ENCODE measurements around the gene ADRM1. TPM values are rescaled to one million over a fixed set of nuclear protein-coding genes. Genes with fewer than 3 reads are reported as not detected.

Gene ADRM1
- total and polyA plus RNA-seq, 10 of the 15 experiments (the other 5 are each of a cell fraction or from before 2014, with no cell fraction given), result 3.4 to 213 (median 95.9) TPM

DNA sequence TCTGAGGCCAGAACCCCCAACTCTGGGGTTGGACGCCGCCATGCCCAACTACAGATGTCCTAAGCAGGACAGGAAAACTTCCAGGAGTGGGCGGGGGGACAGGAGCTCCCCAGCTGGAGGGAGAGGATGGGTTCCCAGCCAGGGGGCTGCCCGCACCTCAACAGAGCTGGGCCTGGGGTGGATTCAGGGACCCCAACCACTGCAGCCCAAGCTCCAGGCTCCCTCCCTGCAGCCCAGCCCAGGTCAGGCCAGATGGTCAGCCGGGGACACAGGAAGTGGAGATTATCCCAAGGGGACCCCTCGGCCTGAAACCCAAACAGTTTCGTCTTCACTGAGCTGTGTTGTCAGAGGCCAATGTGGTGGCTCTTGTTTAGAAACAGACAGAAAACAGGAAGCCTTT lies 54.9 kb downstream of the ADRM1 start:
- in situ Hi-C loops (cut with MboI) (no loop called here), intact Hi-C loops (cut with micrococcal nuclease; ENCODE audit: unreplicated experiment) (no loop called here)
- no peak for DNase-seq (ENCODE audit: low read depth, low spot score)
- 44% methylated on average over 6 of the region's 7 CpGs for WGBS (ENCODE audit: insufficient coverage, insufficient replicate concordance, low lambda C conversion rate, missing lambda C conversion rate)
- Histone ChIP-seq H3K36me3 (ENCODE audit: control insufficient read depth in 2 of 2, insufficient read depth in 2 of 2, low read length in 1 of 2) (no peaks in the 10 kb centered on the region), H3K27me3 (replicated peaks in 1 of 2; ENCODE audit: control insufficient read depth in 2 of 2, insufficient read depth in 2 of 2, low read length in 1 of 2) (no peaks in the 10 kb centered on the region), H4K20me1 (ENCODE audit: control insufficient read depth, insufficient read depth) (no peaks in the 10 kb centered on the region), H3K79me2 (ENCODE audit: control insufficient read depth, insufficient read depth, low read length) (no peaks in the 10 kb centered on the region), H3K27ac (ENCODE audit: control insufficient read depth, insufficient read depth) (no peak overlapping the region), H2AFZ (ENCODE audit: control insufficient read depth, low read depth, low read length) (no peak overlapping the region), H3K4me3 (no peak overlapping the region), H3K4me1 (ENCODE audit: control insufficient read depth, insufficient read depth, low read length) (no peaks in the 10 kb centered on the region), H3K4me2 (ENCODE audit: control insufficient read depth, insufficient read depth) (no peak overlapping the region), H3K9ac (ENCODE audit: control insufficient read depth, insufficient read depth, low read length) (no peak overlapping the region), H3K9me3 (replicated peaks; ENCODE audit: control insufficient read depth, insufficient read depth, low read length) (no peaks in the 10 kb centered on the region)
- no peak for TF ChIP-seq BRCA1 (IDR thresholded peaks at IDR 0.05; ENCODE audit: low read depth, low read length)
- TF ChIP-seq DPF2 (IDR thresholded peaks at IDR 0.05), result no peak
- TF ChIP-seq RCOR1 (conservative IDR thresholded peaks at IDR 0.05; ENCODE audit: low read depth, low read length), result no peak
- no peak for TF ChIP-seq NFYB (IDR thresholded peaks at IDR 0.05; ENCODE audit: insufficient read depth, low read depth, low read length)
- no peak for TF ChIP-seq STAT3 (IDR thresholded peaks at IDR 0.05; ENCODE audit: low read depth, low read length)
- TF ChIP-seq MXI1 (IDR thresholded peaks at IDR 0.05; ENCODE audit: low read depth, low read length), result no peak
- no peak for TF ChIP-seq FOXM1 (IDR thresholded peaks at IDR 0.05; ENCODE audit: low read depth, low read length)
- TF ChIP-seq RAD21 (IDR thresholded peaks at IDR 0.05; ENCODE audit: insufficient read depth, low read depth, low read length), result no peak
- FAIRE-seq, result no peak
- SMC1A ChIA-PET (ENCODE audit: uncharacterized antibody, unreplicated experiment), result no interaction called here
- BruUV-seq (replicated peaks), result no TSS peak
- RAD21 ChIA-PET (ENCODE audit: unreplicated experiment), result no interaction called here
- CTCF ChIA-PET, result no interaction called here
- no peak for ATAC-seq
- POLR2A ChIA-PET, result no interaction called here

Small RNA genes lying within 50 kb of the gene (microRNA-seq; reads per million reads assigned to microRNA genes)
- not detected for gene MIR4758

Other genes with a start within 250 kb of the ADRM1 start
Only the 7 nearest of the 12 such genes appear.
- gene MTG2, start 120.0 kb upstream of the ADRM1 start, total RNA-seq (2014; rRNA removed), result 40.9 and 44.1 TPM in 2 replicates
- gene MTG2, start 120.0 kb upstream of the ADRM1 start, total RNA-seq (2014; rRNA removed; fragmentation: Illumina TruSeq; extraction: Trizol), result 19.3 and 28.5 TPM in 2 replicates
- gene MTG2, start 120.0 kb upstream of the ADRM1 start, total RNA-seq (2021), result 40.4 and 52.4 TPM in 2 replicates
- 22.2 and 32.9 TPM in 2 replicates for gene MTG2, start 120.0 kb upstream of the ADRM1 start, polyA plus RNA-seq (2011; rRNA removed)
- gene MTG2, start 120.0 kb upstream of the ADRM1 start, polyA plus RNA-seq (2014; fragmentation: Illumina TruSeq; extraction: Trizol), result 10.4 and 31.4 TPM in 2 replicates
- gene MTG2, start 120.0 kb upstream of the ADRM1 start, polyA plus RNA-seq (2014; fragmentation: Nextera tagmentation; extraction: Ambion mirVana), result 1 to 10 TPM; 6.2 to 7.3 TPM
- gene MTG2, start 120.0 kb upstream of the ADRM1 start, polyA plus RNA-seq (2014; rRNA removed), result 44.5 and 45.2 TPM in 2 replicates
- 10 to 100 TPM; 35.8 to 38.6 TPM for gene MTG2, start 120.0 kb upstream of the ADRM1 start, polyA plus RNA-seq (2016; fragmentation: Nextera tagmentation; extraction: Ambion mirVana)
- not detected in 2 replicates for gene HRH3, start 82.7 kb upstream of the ADRM1 start, total RNA-seq (2014; rRNA removed)
- gene HRH3, start 82.7 kb upstream of the ADRM1 start, total RNA-seq (2014; rRNA removed; fragmentation: Illumina TruSeq; extraction: Trizol), result not detected in 2 replicates
- gene HRH3, start 82.7 kb upstream of the ADRM1 start, total RNA-seq (2021), result not detected in 2 replicates
- gene HRH3, start 82.7 kb upstream of the ADRM1 start, polyA plus RNA-seq (2011; rRNA removed), result not detected in 2 replicates
- not detected in 2 replicates for gene HRH3, start 82.7 kb upstream of the ADRM1 start, polyA plus RNA-seq (2014; fragmentation: Illumina TruSeq; extraction: Trizol)
- not detected for gene HRH3, start 82.7 kb upstream of the ADRM1 start, polyA plus RNA-seq (2014; fragmentation: Nextera tagmentation; extraction: Ambion mirVana)
- not detected in 2 replicates for gene HRH3, start 82.7 kb upstream of the ADRM1 start, polyA plus RNA-seq (2014; rRNA removed)
- gene HRH3, start 82.7 kb upstream of the ADRM1 start, polyA plus RNA-seq (2016; fragmentation: Nextera tagmentation; extraction: Ambion mirVana), result not detected
- gene OSBPL2, start 64.5 kb upstream of the ADRM1 start, total RNA-seq (2014; rRNA removed), result 16.3 and 17.4 TPM in 2 replicates
- gene OSBPL2, start 64.5 kb upstream of the ADRM1 start, total RNA-seq (2014; rRNA removed; fragmentation: Illumina TruSeq; extraction: Trizol), result 12.4 and 13.3 TPM in 2 replicates
- gene OSBPL2, start 64.5 kb upstream of the ADRM1 start, total RNA-seq (2021), result 22.3 and 24.1 TPM in 2 replicates
- 10.9 and 15.8 TPM in 2 replicates for gene OSBPL2, start 64.5 kb upstream of the ADRM1 start, polyA plus RNA-seq (2011; rRNA removed)
- gene OSBPL2, start 64.5 kb upstream of the ADRM1 start, polyA plus RNA-seq (2014; fragmentation: Illumina TruSeq; extraction: Trizol), result 15.0 and 16.4 TPM in 2 replicates
- 1 to 10 TPM; 2.8 to 4.1 TPM for gene OSBPL2, start 64.5 kb upstream of the ADRM1 start, polyA plus RNA-seq (2014; fragmentation: Nextera tagmentation; extraction: Ambion mirVana)
- 12.7 and 14.4 TPM in 2 replicates for gene OSBPL2, start 64.5 kb upstream of the ADRM1 start, polyA plus RNA-seq (2014; rRNA removed)
- 10 to 100 TPM; 13.8 to 15.4 TPM for gene OSBPL2, start 64.5 kb upstream of the ADRM1 start, polyA plus RNA-seq (2016; fragmentation: Nextera tagmentation; extraction: Ambion mirVana)
- gene LAMA5, start 64.3 kb downstream of the ADRM1 start, total RNA-seq (2014; rRNA removed), result 0.62 and 1.5 TPM in 2 replicates
- gene LAMA5, start 64.3 kb downstream of the ADRM1 start, total RNA-seq (2014; rRNA removed; fragmentation: Illumina TruSeq; extraction: Trizol), result 0.09 and 0.28 TPM in 2 replicates
- gene LAMA5, start 64.3 kb downstream of the ADRM1 start, total RNA-seq (2021), result 1.4 and 2.2 TPM in 2 replicates
- gene LAMA5, start 64.3 kb downstream of the ADRM1 start, polyA plus RNA-seq (2011; rRNA removed), result not detected in 2 replicates
- 0.62 TPM in 1 of 2 replicates, not detected in the other for gene LAMA5, start 64.3 kb downstream of the ADRM1 start, polyA plus RNA-seq (2014; fragmentation: Illumina TruSeq; extraction: Trizol)
- gene LAMA5, start 64.3 kb downstream of the ADRM1 start, polyA plus RNA-seq (2014; fragmentation: Nextera tagmentation; extraction: Ambion mirVana), result not detected
- 1.0 and 3.1 TPM in 2 replicates for gene LAMA5, start 64.3 kb downstream of the ADRM1 start, polyA plus RNA-seq (2014; rRNA removed)
- gene LAMA5, start 64.3 kb downstream of the ADRM1 start, polyA plus RNA-seq (2016; fragmentation: Nextera tagmentation; extraction: Ambion mirVana), result 1 to 10 TPM; 1.6 TPM
- gene RPS21, start 84.1 kb downstream of the ADRM1 start, total RNA-seq (2014; rRNA removed), result 1,780 and 2,320 TPM in 2 replicates
- gene RPS21, start 84.1 kb downstream of the ADRM1 start, total RNA-seq (2014; rRNA removed; fragmentation: Illumina TruSeq; extraction: Trizol), result 1,442 and 1,474 TPM in 2 replicates
- 2,559 and 2,687 TPM in 2 replicates for gene RPS21, start 84.1 kb downstream of the ADRM1 start, total RNA-seq (2021)
- gene RPS21, start 84.1 kb downstream of the ADRM1 start, polyA plus RNA-seq (2011; rRNA removed), result 2,814 and 4,987 TPM in 2 replicates
- gene RPS21, start 84.1 kb downstream of the ADRM1 start, polyA plus RNA-seq (2014; fragmentation: Illumina TruSeq; extraction: Trizol), result 536 and 1,536 TPM in 2 replicates
- 1,000 to 10,000 TPM; 3,290 to 4,046 TPM for gene RPS21, start 84.1 kb downstream of the ADRM1 start, polyA plus RNA-seq (2014; fragmentation: Nextera tagmentation; extraction: Ambion mirVana)
- gene RPS21, start 84.1 kb downstream of the ADRM1 start, polyA plus RNA-seq (2014; rRNA removed), result 3,245 and 4,075 TPM in 2 replicates
- 1,000 to 10,000 TPM; 1,499 to 1,551 TPM for gene RPS21, start 84.1 kb downstream of the ADRM1 start, polyA plus RNA-seq (2016; fragmentation: Nextera tagmentation; extraction: Ambion mirVana)
- gene CABLES2, start 104.3 kb downstream of the ADRM1 start, total RNA-seq (2014; rRNA removed), result 7.7 and 8.8 TPM in 2 replicates
- gene CABLES2, start 104.3 kb downstream of the ADRM1 start, total RNA-seq (2014; rRNA removed; fragmentation: Illumina TruSeq; extraction: Trizol), result 5.3 and 5.9 TPM in 2 replicates
- gene CABLES2, start 104.3 kb downstream of the ADRM1 start, total RNA-seq (2021), result 14.9 and 15.2 TPM in 2 replicates
- 2.9 and 4.8 TPM in 2 replicates for gene CABLES2, start 104.3 kb downstream of the ADRM1 start, polyA plus RNA-seq (2011; rRNA removed)
- 7.4 and 12.7 TPM in 2 replicates for gene CABLES2, start 104.3 kb downstream of the ADRM1 start, polyA plus RNA-seq (2014; fragmentation: Illumina TruSeq; extraction: Trizol)
- 1 to 10 TPM; 2.3 to 2.9 TPM for gene CABLES2, start 104.3 kb downstream of the ADRM1 start, polyA plus RNA-seq (2014; fragmentation: Nextera tagmentation; extraction: Ambion mirVana)
- gene CABLES2, start 104.3 kb downstream of the ADRM1 start, polyA plus RNA-seq (2014; rRNA removed), result 10.7 and 11.6 TPM in 2 replicates
- gene CABLES2, start 104.3 kb downstream of the ADRM1 start, polyA plus RNA-seq (2016; fragmentation: Nextera tagmentation; extraction: Ambion mirVana), result 1 to 10 TPM; 2.2 to 2.5 TPM
- not detected in 2 replicates for gene RBBP8NL, start 124.5 kb downstream of the ADRM1 start, total RNA-seq (2014; rRNA removed)
- gene RBBP8NL, start 124.5 kb downstream of the ADRM1 start, total RNA-seq (2014; rRNA removed; fragmentation: Illumina TruSeq; extraction: Trizol), result not detected in 2 replicates
- gene RBBP8NL, start 124.5 kb downstream of the ADRM1 start, total RNA-seq (2021), result not detected in 2 replicates
- not detected in 2 replicates for gene RBBP8NL, start 124.5 kb downstream of the ADRM1 start, polyA plus RNA-seq (2011; rRNA removed)
- gene RBBP8NL, start 124.5 kb downstream of the ADRM1 start, polyA plus RNA-seq (2014; fragmentation: Illumina TruSeq; extraction: Trizol), result not detected in 2 replicates
- not detected for gene RBBP8NL, start 124.5 kb downstream of the ADRM1 start, polyA plus RNA-seq (2014; fragmentation: Nextera tagmentation; extraction: Ambion mirVana)
- gene RBBP8NL, start 124.5 kb downstream of the ADRM1 start, polyA plus RNA-seq (2014; rRNA removed), result not detected in 2 replicates
- gene RBBP8NL, start 124.5 kb downstream of the ADRM1 start, polyA plus RNA-seq (2016; fragmentation: Nextera tagmentation; extraction: Ambion mirVana), result not detected